ENCODE results near the gene PNPT1. TPM values are rescaled to one million over a fixed set of nuclear protein-coding genes. Genes with fewer than 3 reads are reported as not detected.
"Not testable (repeated sequence)": the region's sequence is repeated elsewhere in the genome, so short reads cannot be mapped to it uniquely, and the experiment has no call there.

Gene PNPT1
- total RNA-seq, 1 experiment from 2014 or later = 31.7 TPM

DNA sequence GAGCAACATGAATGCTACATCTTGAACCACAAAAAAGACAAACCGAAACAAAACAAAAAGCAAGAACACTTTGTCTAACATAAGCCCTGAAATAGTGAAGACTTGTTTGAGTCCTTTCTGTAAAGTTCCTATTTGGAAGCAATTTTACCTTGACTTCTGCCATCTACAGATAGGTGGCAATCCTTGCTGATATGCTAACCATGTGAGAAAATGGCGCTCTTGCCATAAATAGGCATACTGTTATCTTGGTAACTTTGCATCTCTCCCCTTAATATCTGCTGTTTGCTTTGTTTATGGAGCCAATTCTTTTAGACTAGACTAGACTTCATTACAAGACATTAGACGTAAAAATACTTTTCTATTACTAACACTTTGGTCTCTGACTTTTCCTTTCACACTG, 49.4 kb upstream of the PNPT1 start (continued):
- TF ChIP-seq, protein P1, sequence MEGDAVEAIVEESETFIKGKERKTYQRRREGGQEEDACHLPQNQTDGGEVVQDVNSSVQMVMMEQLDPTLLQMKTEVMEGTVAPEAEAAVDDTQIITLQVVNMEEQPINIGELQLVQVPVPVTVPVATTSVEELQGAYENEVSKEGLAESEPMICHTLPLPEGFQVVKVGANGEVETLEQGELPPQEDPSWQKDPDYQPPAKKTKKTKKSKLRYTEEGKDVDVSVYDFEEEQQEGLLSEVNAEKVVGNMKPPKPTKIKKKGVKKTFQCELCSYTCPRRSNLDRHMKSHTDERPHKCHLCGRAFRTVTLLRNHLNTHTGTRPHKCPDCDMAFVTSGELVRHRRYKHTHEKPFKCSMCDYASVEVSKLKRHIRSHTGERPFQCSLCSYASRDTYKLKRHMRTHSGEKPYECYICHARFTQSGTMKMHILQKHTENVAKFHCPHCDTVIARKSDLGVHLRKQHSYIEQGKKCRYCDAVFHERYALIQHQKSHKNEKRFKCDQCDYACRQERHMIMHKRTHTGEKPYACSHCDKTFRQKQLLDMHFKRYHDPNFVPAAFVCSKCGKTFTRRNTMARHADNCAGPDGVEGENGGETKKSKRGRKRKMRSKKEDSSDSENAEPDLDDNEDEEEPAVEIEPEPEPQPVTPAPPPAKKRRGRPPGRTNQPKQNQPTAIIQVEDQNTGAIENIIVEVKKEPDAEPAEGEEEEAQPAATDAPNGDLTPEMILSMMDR (IDR thresholded peaks at IDR 0.05 in 2 of 3, conservative IDR thresholded peaks at IDR 0.05 in 1 of 3; ENCODE audit: borderline replicate concordance in 1 of 3, insufficient read depth in 1 of 3, low read depth in 2 of 3, low read length in 2 of 3) = no peak

DNA sequence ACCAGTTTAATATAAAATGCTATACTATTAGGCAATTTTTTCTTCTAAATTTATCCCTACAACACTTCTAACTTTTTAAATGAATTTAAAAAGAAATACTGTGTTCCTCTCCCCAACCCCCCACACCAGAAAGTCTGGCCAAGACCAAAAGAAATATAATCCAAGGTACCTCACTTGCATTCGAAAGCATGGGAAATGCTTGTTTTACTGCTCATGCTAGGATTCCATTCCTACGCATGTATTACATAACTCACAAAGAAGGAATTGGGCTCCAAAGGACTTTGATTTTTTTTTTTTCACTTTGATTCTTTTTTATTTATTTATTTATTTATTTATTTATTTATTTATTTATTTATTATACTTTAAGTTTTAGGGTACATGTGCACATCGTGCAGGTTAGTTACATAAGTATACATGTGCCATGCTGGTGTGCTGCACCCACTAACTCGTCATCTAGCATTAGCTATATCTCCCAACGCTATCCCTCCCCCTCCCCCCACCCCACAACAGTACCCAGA, 42.4 kb upstream of the PNPT1 start:
- RAD21 ChIA-PET (ENCODE audit: low non-redundant PET in 1 of 2, low total read pairs in 2 of 2, uncharacterized antibody in 2 of 2, unreplicated experiment in 2 of 2); H3K4me2 ChIP-seq (ENCODE audit: low read length); BruUV-seq (replicated peaks); ATAC-seq; H3K9me3 ChIP-seq (ENCODE audit: control insufficient read depth in 1 of 2, insufficient read depth in 1 of 2, low read depth in 1 of 2, low read length in 2 of 2); H4K20me1 ChIP-seq (ENCODE audit: insufficient read depth); H3K4me3 ChIP-seq (replicated peaks in 1 of 2; ENCODE audit: low read depth in 1 of 2, low read length in 2 of 2); intact Hi-C loops (cut with micrococcal nuclease); H3K27me3 ChIP-seq (ENCODE audit: insufficient read depth, low read length); H3K4me1 ChIP-seq (ENCODE audit: control insufficient read depth in 1 of 2, insufficient read depth in 2 of 2, low read length in 2 of 2); H3K9me2 ChIP-seq (ENCODE audit: insufficient read depth); H2AFZ ChIP-seq (ENCODE audit: low read depth, low read length, poor library complexity, severe bottlenecking); POLR2A ChIA-PET; CTCF ChIA-PET; H3K36me3 ChIP-seq (ENCODE audit: control insufficient read depth in 1 of 2, insufficient read depth in 2 of 2, low read length in 2 of 2); H3K27ac ChIP-seq (ENCODE audit: low read depth, low read length); H3K9ac ChIP-seq (ENCODE audit: low read length); DNase-seq (ENCODE audit: low read depth, low spot score); H3K79me2 ChIP-seq (ENCODE audit: insufficient read depth, low read length): not testable (repeated sequence)

DNA sequence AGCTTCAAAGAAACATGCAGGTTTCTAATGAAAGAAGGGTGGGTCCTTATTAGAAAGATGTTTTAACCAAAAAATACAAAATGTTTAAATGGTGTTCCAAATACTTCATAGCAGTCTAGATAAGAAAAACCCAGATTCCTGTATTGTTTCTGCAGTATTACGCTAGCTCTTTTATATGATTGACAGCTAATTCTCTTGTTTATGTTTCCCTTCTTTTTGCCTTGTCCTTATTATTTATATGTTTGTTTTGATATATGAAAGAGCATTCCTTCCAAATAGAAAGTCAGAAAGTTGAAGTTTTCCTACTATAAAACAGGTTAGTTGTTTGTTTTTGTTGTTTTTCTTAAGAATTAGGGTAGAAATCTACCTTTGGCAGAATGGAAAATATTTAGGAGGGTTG, 41.1 kb upstream of the PNPT1 start:
- H3K27ac ChIP-seq (ENCODE audit: low read depth, low read length) = no peak overlapping the region
- no peak overlapping the region for H3K4me2 ChIP-seq (ENCODE audit: low read length)
- ChIA-PET CTCF (interaction anchor here (1.1 kb wide), 1 partner anchor 17 kb away, joined by 3 read pairs; no protein-coding TSS in a partner anchor), RAD21 (ENCODE audit: low non-redundant PET in 1 of 2, low total read pairs in 2 of 2, uncharacterized antibody in 2 of 2, unreplicated experiment in 2 of 2) (no interaction called here), POLR2A (no interaction called here)
- no peaks in the 10 kb centered on the region for H4K20me1 ChIP-seq (ENCODE audit: insufficient read depth)
- ATAC-seq = no peak
- no peaks in the 10 kb centered on the region for H3K4me1 ChIP-seq (ENCODE audit: control insufficient read depth in 1 of 2, insufficient read depth in 2 of 2, low read length in 2 of 2)
- intact Hi-C loops (cut with micrococcal nuclease) = no loop called here
- no peaks in the 10 kb centered on the region for H3K9me3 ChIP-seq (ENCODE audit: control insufficient read depth in 1 of 2, insufficient read depth in 1 of 2, low read depth in 1 of 2, low read length in 2 of 2)
- H3K36me3 ChIP-seq (ENCODE audit: control insufficient read depth in 1 of 2, insufficient read depth in 2 of 2, low read length in 2 of 2) = no peaks in the 10 kb centered on the region
- H3K4me3 ChIP-seq (replicated peaks in 1 of 2; ENCODE audit: low read depth in 1 of 2, low read length in 2 of 2) = no peak overlapping the region
- no peak overlapping the region for H2AFZ ChIP-seq (ENCODE audit: low read depth, low read length, poor library complexity, severe bottlenecking)
- no TSS peak for BruUV-seq (replicated peaks)
- no peaks in the 10 kb centered on the region for H3K79me2 ChIP-seq (ENCODE audit: insufficient read depth, low read length)
- DNase-seq (ENCODE audit: low read depth, low spot score) = no peak
- H3K27me3 ChIP-seq (ENCODE audit: insufficient read depth, low read length) = no peaks in the 10 kb centered on the region
- H3K9ac ChIP-seq (ENCODE audit: low read length) = no peak overlapping the region
- H3K9me2 ChIP-seq (ENCODE audit: insufficient read depth) = no peaks in the 10 kb centered on the region
- TF ChIP-seq YY1 (IDR thresholded peaks at IDR 0.05; ENCODE audit: extremely low read depth, insufficient replicate concordance, low read depth, low read length) (no peak), ELF1 (IDR thresholded peaks at IDR 0.05; ENCODE audit: borderline replicate concordance, low read depth) (no peak), POLR2A (IDR thresholded peaks at IDR 0.05; ENCODE audit: borderline replicate concordance, extremely low read depth, insufficient read depth, insufficient read length) (no peak), JUND (IDR thresholded peaks at IDR 0.05) (no peak), SRF (IDR thresholded peaks at IDR 0.05; ENCODE audit: low read depth) (no peak), CEBPB (IDR thresholded peaks at IDR 0.05; ENCODE audit: low read depth) (no peak), ZFX (IDR thresholded peaks at IDR 0.05) (no peak), POLR2AphosphoS5 (IDR thresholded peaks at IDR 0.05; ENCODE audit: low read depth, low read length) (no peak), FOSL1 (IDR thresholded peaks at IDR 0.05; ENCODE audit: low read depth) (no peak)
- TF ChIP-seq, protein P2, sequence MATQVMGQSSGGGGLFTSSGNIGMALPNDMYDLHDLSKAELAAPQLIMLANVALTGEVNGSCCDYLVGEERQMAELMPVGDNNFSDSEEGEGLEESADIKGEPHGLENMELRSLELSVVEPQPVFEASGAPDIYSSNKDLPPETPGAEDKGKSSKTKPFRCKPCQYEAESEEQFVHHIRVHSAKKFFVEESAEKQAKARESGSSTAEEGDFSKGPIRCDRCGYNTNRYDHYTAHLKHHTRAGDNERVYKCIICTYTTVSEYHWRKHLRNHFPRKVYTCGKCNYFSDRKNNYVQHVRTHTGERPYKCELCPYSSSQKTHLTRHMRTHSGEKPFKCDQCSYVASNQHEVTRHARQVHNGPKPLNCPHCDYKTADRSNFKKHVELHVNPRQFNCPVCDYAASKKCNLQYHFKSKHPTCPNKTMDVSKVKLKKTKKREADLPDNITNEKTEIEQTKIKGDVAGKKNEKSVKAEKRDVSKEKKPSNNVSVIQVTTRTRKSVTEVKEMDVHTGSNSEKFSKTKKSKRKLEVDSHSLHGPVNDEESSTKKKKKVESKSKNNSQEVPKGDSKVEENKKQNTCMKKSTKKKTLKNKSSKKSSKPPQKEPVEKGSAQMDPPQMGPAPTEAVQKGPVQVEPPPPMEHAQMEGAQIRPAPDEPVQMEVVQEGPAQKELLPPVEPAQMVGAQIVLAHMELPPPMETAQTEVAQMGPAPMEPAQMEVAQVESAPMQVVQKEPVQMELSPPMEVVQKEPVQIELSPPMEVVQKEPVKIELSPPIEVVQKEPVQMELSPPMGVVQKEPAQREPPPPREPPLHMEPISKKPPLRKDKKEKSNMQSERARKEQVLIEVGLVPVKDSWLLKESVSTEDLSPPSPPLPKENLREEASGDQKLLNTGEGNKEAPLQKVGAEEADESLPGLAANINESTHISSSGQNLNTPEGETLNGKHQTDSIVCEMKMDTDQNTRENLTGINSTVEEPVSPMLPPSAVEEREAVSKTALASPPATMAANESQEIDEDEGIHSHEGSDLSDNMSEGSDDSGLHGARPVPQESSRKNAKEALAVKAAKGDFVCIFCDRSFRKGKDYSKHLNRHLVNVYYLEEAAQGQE (IDR thresholded peaks at IDR 0.05; ENCODE audit: low read depth) = no peak
